Progenitor cell of endocrine pancreas (in vitro differentiated cells): ENCODE measurements around the gene TRABD2B. TPM values are rescaled to one million over a fixed set of nuclear protein-coding genes. Genes with fewer than 3 reads are reported as not detected.
A peak's percentile ranks its signal among the peaks of the same experiment; 100 is the strongest.

Experiments
- DNase-seq: peaks from one replicate; pipeline ENCODE4 v3.0.0; 2021; ENCODE audit warnings: low spot score; ENCODE audit not compliant: unreplicated experiment
- H3K27ac Mint-ChIP-seq: 2 replicates; pipeline ENCODE4 v1.8.0; 2021; ENCODE audit warnings: mild to moderate bottlenecking, moderate library complexity, mixed read lengths
- H3K27me3 Mint-ChIP-seq: 2 replicates; pipeline ENCODE4 v1.8.0; 2021; ENCODE audit warnings: mixed read lengths
- H3K36me3 Mint-ChIP-seq: 2 replicates; pipeline ENCODE4 v1.8.0; 2022; ENCODE audit warnings: mixed read lengths; ENCODE audit not compliant: insufficient read depth
- H3K4me1 Mint-ChIP-seq: 2 replicates; pipeline ENCODE4 v1.8.0; 2021; ENCODE audit warnings: low read depth, mixed read lengths
- H3K4me3 Mint-ChIP-seq: 2 replicates; pipeline ENCODE4 v1.8.0; 2021; ENCODE audit warnings: low read depth, mild to moderate bottlenecking, moderate library complexity, mixed read lengths
- H3K9me3 Mint-ChIP-seq: 2 replicates; pipeline ENCODE4 v1.8.0; 2021; ENCODE audit warnings: low read depth, mixed read lengths
- total RNA-seq: library from RNA; stranded (reverse); gene quantifications from 2 replicates; pipeline ENCODE4 v1.2.1, GENCODE V29; 2021
- TF ChIP-seq, protein P1 (sequence below): fragments of 200-600 bp; sonication (generic); IDR thresholded peaks from one replicate; pipeline ENCODE4 v1.5.0; 2021; ENCODE audit warnings: antibody characterized with exemption, mild to moderate bottlenecking; ENCODE audit not compliant: unreplicated experiment

The TRABD2B gene
- total RNA-seq, 1 donor from 2014 or later = 14.5 TPM

DNA sequence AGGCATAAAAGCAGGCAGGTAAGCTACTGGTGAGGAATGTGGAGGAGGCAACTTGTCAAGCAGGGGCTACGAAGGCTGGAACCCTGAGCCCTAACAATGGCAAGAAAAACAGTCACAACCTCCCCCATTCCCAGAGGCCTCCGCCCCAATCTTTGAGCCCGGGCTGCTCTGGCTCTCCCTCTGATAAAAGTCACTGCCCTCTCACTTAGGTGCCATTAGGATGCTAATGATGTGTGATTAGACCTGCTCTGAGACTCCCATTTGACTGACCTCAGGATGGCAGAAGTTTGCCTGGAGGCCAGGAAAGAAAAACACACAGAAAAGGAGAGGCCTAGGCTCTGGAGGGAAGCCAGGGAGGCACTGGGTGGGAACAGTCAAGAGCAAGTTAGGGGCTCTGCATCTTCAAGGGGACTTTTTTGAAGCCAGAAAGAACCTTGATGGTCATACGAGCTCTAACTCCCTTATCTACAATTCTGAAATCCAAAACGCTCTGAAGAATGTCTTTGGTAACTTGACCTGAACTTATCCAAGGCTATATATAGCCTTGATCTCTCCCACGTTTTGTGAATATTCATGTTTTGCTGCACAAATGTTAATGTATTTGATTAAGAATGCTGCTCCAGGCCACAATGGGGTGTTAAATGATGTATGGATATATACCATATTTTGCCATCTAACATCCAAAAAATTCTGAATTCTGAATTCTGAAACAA is 98.9 kb downstream of the TRABD2B start:
- no peak for DNase-seq
- H3K27ac Mint-ChIP-seq = peak overlapping the region; percentile 70
- no peaks in the 10 kb centered on the region for H3K27me3 Mint-ChIP-seq

DNA sequence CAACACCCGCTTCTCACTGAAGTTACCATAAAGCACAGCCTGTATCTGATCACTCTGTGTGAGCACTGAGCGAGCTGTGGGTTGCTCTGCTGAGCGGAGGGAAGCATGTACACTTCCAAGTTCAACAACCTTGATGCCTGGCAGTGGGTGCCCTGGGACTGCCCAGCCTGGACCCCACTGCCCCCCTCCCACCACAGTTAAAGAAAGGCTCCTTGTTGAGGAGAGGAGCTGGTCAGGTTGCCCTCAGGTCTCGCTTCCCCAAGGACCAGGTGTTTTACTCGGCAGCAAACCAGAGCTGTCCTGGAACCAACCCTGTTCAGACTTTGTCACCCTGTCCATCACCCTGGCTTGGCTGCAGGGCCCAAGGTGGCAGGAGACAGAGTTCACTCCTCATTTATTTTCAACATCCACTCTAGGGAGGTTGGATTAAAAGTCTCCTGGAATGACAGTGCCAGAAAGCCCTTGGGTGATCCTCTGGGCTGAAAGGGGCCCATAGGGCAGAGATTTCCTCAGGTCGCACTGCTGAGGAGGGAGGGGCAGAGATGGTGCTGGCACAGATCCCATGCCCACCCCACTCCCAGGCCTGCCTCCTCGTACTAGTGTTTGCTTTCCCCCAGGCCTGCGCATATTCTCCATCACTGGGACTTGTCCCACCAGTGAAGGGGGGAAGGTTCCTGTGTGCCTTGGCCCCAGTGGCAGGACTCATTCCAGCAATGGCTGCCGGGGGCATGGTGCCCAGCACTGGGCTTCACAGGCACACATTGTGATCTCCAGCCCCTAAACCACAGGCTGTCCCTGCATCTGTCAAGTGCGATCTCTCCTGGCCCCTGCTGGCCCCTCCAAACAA is 101.7 kb downstream of the TRABD2B start:
- H3K4me3 Mint-ChIP-seq = no peak overlapping the region
- H3K36me3 Mint-ChIP-seq = no peaks in the 10 kb centered on the region
- H3K27me3 Mint-ChIP-seq = no peaks in the 10 kb centered on the region
- H3K9me3 Mint-ChIP-seq = no peaks in the 10 kb centered on the region
- TF ChIP-seq, protein P1, sequence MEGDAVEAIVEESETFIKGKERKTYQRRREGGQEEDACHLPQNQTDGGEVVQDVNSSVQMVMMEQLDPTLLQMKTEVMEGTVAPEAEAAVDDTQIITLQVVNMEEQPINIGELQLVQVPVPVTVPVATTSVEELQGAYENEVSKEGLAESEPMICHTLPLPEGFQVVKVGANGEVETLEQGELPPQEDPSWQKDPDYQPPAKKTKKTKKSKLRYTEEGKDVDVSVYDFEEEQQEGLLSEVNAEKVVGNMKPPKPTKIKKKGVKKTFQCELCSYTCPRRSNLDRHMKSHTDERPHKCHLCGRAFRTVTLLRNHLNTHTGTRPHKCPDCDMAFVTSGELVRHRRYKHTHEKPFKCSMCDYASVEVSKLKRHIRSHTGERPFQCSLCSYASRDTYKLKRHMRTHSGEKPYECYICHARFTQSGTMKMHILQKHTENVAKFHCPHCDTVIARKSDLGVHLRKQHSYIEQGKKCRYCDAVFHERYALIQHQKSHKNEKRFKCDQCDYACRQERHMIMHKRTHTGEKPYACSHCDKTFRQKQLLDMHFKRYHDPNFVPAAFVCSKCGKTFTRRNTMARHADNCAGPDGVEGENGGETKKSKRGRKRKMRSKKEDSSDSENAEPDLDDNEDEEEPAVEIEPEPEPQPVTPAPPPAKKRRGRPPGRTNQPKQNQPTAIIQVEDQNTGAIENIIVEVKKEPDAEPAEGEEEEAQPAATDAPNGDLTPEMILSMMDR = no peak
- H3K4me1 Mint-ChIP-seq = peaks cover 16% of the 10 kb centered on the region
- no peak for DNase-seq
- H3K27ac Mint-ChIP-seq = no peak overlapping the region

More for the DNA sequence above, 98.9 kb downstream of the TRABD2B start:
- peaks cover 16% of the 10 kb centered on the region for H3K4me1 Mint-ChIP-seq
- TF ChIP-seq, protein P1 = no peak
- no peaks in the 10 kb centered on the region for H3K9me3 Mint-ChIP-seq
- no peaks in the 10 kb centered on the region for H3K36me3 Mint-ChIP-seq
- no peak overlapping the region for H3K4me3 Mint-ChIP-seq

DNA sequence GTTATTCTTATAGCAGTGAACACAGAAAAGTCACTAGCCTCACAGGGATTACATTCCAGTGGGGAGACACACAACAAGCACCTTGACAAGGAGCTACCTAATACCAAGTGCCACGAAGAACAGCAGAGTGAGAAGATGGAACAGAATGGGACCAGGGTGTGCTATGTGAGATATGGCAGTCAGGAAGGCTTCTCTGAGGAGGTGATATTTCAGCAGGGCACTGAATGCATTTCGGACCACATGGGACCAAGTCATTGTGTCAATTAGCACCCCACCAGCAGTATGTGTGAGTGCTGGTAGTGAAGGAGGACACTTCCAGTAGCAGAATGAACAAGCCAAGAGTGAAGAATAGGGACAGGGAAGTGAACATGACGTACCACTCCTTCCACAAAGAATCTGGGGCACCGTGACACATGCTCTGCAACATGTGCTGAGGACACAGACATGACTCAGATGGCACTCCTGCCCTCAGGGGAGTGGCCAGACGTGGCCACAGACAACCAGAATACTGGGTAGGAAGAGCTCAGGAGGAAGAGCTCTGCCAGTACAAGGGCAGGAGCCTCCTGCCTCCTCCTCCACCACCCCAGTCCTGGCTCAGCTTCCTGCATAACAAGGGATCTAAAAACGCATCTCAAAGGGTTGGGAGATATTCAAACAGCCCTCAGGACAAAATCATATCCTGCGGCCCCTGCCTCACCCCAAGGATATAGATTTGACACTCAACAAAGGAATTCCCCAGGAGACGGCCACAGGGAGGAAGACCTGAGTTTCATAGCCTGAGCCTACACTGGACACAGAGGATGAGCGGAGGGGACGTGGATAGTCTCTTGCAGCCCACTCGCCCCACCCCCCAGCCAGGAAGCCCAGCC is 102.5 kb downstream of the TRABD2B start:
- no peak overlapping the region for H3K27ac Mint-ChIP-seq
- H3K4me3 Mint-ChIP-seq = no peak overlapping the region
- TF ChIP-seq, protein P1 = no peak
- no peaks in the 10 kb centered on the region for H3K27me3 Mint-ChIP-seq
- H3K36me3 Mint-ChIP-seq = no peaks in the 10 kb centered on the region
- H3K4me1 Mint-ChIP-seq = peaks cover 16% of the 10 kb centered on the region
- H3K9me3 Mint-ChIP-seq = no peaks in the 10 kb centered on the region
- no peak for DNase-seq

DNA sequence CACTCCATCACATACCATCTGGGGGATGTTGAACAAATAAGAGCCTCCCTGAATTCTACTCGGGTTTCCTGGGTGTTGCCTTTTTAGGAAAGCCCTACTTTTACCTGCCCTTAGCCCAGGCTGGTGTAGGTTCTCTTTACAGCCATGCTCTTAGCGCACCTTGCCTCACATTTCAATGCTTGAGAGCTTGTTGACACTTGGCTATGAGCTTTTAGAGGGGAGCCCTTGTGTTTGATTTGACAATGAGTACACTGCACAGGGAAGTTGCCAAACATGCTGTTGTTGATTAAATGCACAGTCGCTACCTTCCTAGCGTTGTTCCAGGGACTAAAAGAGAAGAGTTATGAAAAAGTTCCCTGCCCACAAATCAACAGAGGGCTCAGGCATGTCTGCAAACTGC is 103.8 kb downstream of the TRABD2B start:
- H3K4me1 Mint-ChIP-seq = peaks cover 12% of the 10 kb centered on the region
- no peak overlapping the region for H3K27ac Mint-ChIP-seq
- no peaks in the 10 kb centered on the region for H3K9me3 Mint-ChIP-seq
- TF ChIP-seq, protein P1 = no peak
- no peaks in the 10 kb centered on the region for H3K27me3 Mint-ChIP-seq
- no peak for DNase-seq
- no peak overlapping the region for H3K4me3 Mint-ChIP-seq
- no peaks in the 10 kb centered on the region for H3K36me3 Mint-ChIP-seq

DNA sequence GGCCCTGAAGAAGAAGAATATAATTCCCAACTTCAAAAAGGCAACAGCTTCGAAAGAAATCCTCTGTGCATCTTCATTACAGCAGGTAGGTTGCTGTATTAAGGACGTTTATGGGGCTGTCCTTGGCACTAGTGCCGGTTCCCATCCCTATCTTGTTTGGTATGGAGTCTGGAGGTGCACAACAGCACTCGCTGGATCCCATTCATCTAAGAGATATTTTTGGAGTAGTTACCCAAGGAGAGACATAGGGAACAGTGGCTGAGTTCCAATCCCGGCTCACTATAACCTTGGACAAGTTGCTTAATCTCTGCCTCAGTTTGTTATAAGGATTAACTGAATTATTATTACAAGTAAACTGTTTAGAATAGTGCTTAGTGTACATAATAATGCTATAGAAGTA is 106.4 kb downstream of the TRABD2B start:
- Mint-ChIP-seq H3K4me3 (no peak overlapping the region), H3K4me1 (peaks cover 3% of the 10 kb centered on the region), H3K27ac (no peak overlapping the region), H3K9me3 (no peaks in the 10 kb centered on the region), H3K36me3 (no peaks in the 10 kb centered on the region), H3K27me3 (no peaks in the 10 kb centered on the region)
- TF ChIP-seq, protein P1 = no peak
- DNase-seq = no peak
